Adrenal gland (tissue), 5 donors: Measurements from ENCODE around the gene TMEM271.

Experiments
- CTCF ChIP-seq, 6 experiments: fragments of 450-650 bp in 4 of 6; fragments of 200-600 bp in 2 of 6; sonication (generic) in 1 of 6; IDR thresholded peaks; 1 replicate in 5 of 6; 2 replicates in 1 of 6; pipeline versions ENCODE4 v1.5.1 to v1.8.0; 2016 to 2021; ENCODE audit warnings: antibody characterized with exemption in 6 of 6, mild to moderate bottlenecking in 2 of 6, moderate library complexity in 1 of 6
- POLR2A ChIP-seq, 2 donors: fragments of 450-650 bp; IDR thresholded peaks; one replicate each; pipeline ENCODE4 v1.6.1; 2017; ENCODE audit warnings: antibody characterized with exemption in 2 of 2, mild to moderate bottlenecking in 2 of 2, moderate library complexity in 1 of 2
- donor health status: DM: no; HTN: no; CAD: no.

GRCh38 chr4:621296-622070 is 45.4 kb upstream of the TMEM271 start:
- TF ChIP-seq POLR2A (IDR thresholded peaks at IDR 0.05) (no peak), CTCF (IDR thresholded peaks at IDR 0.05) (no peak)
